Natural killer cell (primary cell): ENCODE results near the gene ILK. TPM values are rescaled to one million over a fixed set of nuclear protein-coding genes. Genes with fewer than 3 reads are reported as not detected.

Source experiments
- ATAC-seq, 3 donors: fragments of 150-1000 bp in 2 of 3; fragments of 200-7000 bp in 1 of 3; cut with Tn5 transposase; 1 replicate in 1 of 3; 2 replicates in 2 of 3; pipeline ENCODE4 v1.10.0; 2021; ENCODE audit warnings: mild to moderate bottlenecking in 2 of 3, moderate library complexity in 2 of 3
- DNase-seq, 2 donors: peaks; one replicate each; pipeline versions ENCODE4 v3.0.0 to v3.0.0-alpha.2; 2013 to 2021; ENCODE audit warnings: mixed read lengths in 1 of 2
- H3K27ac ChIP-seq: one replicate; pipeline ENCODE4 v1.5.1; 2013; ENCODE audit warnings: mild to moderate bottlenecking, low read length
- H3K27me3 ChIP-seq: one replicate; pipeline ENCODE4 v1.6.1; 2013; ENCODE audit warnings: low read length; ENCODE audit not compliant: control insufficient read depth, insufficient read depth
- H3K36me3 ChIP-seq: one replicate; pipeline ENCODE4 v1.6.1; 2013; ENCODE audit warnings: low read length; ENCODE audit not compliant: control insufficient read depth, insufficient read depth
- H3K4me1 ChIP-seq: one replicate; pipeline ENCODE4 v1.6.1; 2013; ENCODE audit warnings: low read length; ENCODE audit not compliant: control insufficient read depth, insufficient read depth
- H3K4me3 ChIP-seq: one replicate; pipeline ENCODE4 v1.5.1; 2013; ENCODE audit warnings: low read length
- H3K9me3 ChIP-seq: one replicate; pipeline ENCODE4 v1.6.1; 2013; ENCODE audit warnings: low read length; ENCODE audit not compliant: control insufficient read depth, insufficient read depth
- H3K27ac Mint-ChIP-seq, 2 donors: one replicate each; pipeline ENCODE4 v1.8.0; 2022; ENCODE audit warnings: mild to moderate bottlenecking in 2 of 2, mixed read lengths in 2 of 2, moderate library complexity in 1 of 2
- H3K27me3 Mint-ChIP-seq, 2 donors: one replicate each; pipeline ENCODE4 v1.8.0; 2022; ENCODE audit warnings: low read depth in 2 of 2, mixed read lengths in 2 of 2
- H3K36me3 Mint-ChIP-seq: one replicate; pipeline ENCODE4 v1.8.0; 2022; ENCODE audit warnings: mixed read lengths
- H3K4me1 Mint-ChIP-seq, 2 donors: one replicate each; pipeline ENCODE4 v1.8.0; 2022; ENCODE audit warnings: mixed read lengths in 2 of 2
- H3K4me3 Mint-ChIP-seq: one replicate; pipeline ENCODE4 v1.8.0; 2022; ENCODE audit warnings: mild to moderate bottlenecking, moderate library complexity, mixed read lengths
- H3K9me3 Mint-ChIP-seq, 2 donors: one replicate each; pipeline ENCODE4 v1.8.0; 2022; ENCODE audit warnings: mixed read lengths in 2 of 2
- CTCF ChIP-seq: fragments of 200-600 bp; IDR thresholded peaks from one replicate; pipeline ENCODE4 v1.8.0; 2022; ENCODE audit warnings: antibody characterized with exemption
- WGBS: methylation state at CpG from one replicate; pipeline ENCODE4 v1.1.7; 2013; ENCODE audit warnings: missing lambda C conversion rate; ENCODE audit not compliant: insufficient coverage; 5-methylcytosine and 5-hydroxymethylcytosine counted together
- intact Hi-C: fragments of 100-400 bp; cut with micrococcal nuclease; formaldehyde crosslinking; loops from one replicate; pipeline ENCODE4 v1.14.2; 2022
- total RNA-seq, 4 donors: library from RNA; stranded (reverse); fragments of 120-200 nt in 1 of 4; gene quantifications; one replicate each; pipeline versions ENCODE4 v1.2.3 to v1.2.4, GENCODE V29; 2013 to 2022

ILK gene
- total RNA-seq, 3 donors from 2014 or later (not counting 1 experiment from before 2014, with no cell fraction given): 109 to 145 (median 142) TPM

GRCh38 chr11:6636480-6636879 lies 32.9 kb downstream of the ILK start:
- Histone ChIP-seq H3K4me1 (peaks cover 12% of the 10 kb centered on the region), H3K9me3 (no peaks in the 10 kb centered on the region), H3K4me3 (no peak overlapping the region), H3K27me3 (no peaks in the 10 kb centered on the region), H3K36me3 (no peaks in the 10 kb centered on the region), H3K27ac (no peak overlapping the region)
- Mint-ChIP-seq H3K27me3 (no peaks in the 10 kb centered on the region), H3K9me3 (no peaks in the 10 kb centered on the region), H3K4me1 (no peaks in the 10 kb centered on the region), H3K4me3 (no peak overlapping the region), H3K27ac (no peak overlapping the region), H3K36me3 (no peaks in the 10 kb centered on the region)
- DNase-seq: no peak
- 82% methylated on average over 3 of the region's 3 CpGs for WGBS
- TF ChIP-seq CTCF: no peak
- intact Hi-C loops: no loop called here
- ATAC-seq: no peak

GRCh38 chr11:6637871-6638270 lies 34.3 kb downstream of the ILK start:
- no peak overlapping the region for H3K4me3 ChIP-seq
- TF ChIP-seq CTCF: no peak
- WGBS: 82% methylated on average over 2 of the region's 3 CpGs
- no peak overlapping the region for H3K27ac ChIP-seq
- H3K4me1 ChIP-seq: peaks cover 12% of the 10 kb centered on the region
- no peak for ATAC-seq
- Mint-ChIP-seq H3K4me3 (no peak overlapping the region), H3K9me3 (no peaks in the 10 kb centered on the region), H3K27ac (no peak overlapping the region), H3K27me3 (no peaks in the 10 kb centered on the region), H3K4me1 (no peaks in the 10 kb centered on the region), H3K36me3 (no peaks in the 10 kb centered on the region)
- intact Hi-C loops: no loop called here
- no peak for DNase-seq
- H3K27me3 ChIP-seq: no peaks in the 10 kb centered on the region
- no peaks in the 10 kb centered on the region for H3K36me3 ChIP-seq
- no peaks in the 10 kb centered on the region for H3K9me3 ChIP-seq

GRCh38 chr11:6638429-6638828 lies 34.9 kb downstream of the ILK start:
- H3K4me3 ChIP-seq: no peak overlapping the region
- no peak overlapping the region for H3K27ac Mint-ChIP-seq
- no peaks in the 10 kb centered on the region for H3K9me3 Mint-ChIP-seq
- peaks cover 12% of the 10 kb centered on the region for H3K4me1 ChIP-seq
- ATAC-seq (no peak), DNase-seq (no peak)
- H3K27me3 Mint-ChIP-seq: no peaks in the 10 kb centered on the region
- no peaks in the 10 kb centered on the region for H3K36me3 Mint-ChIP-seq
- H3K9me3 ChIP-seq: no peaks in the 10 kb centered on the region
- intact Hi-C loops: no loop called here
- H3K4me3 Mint-ChIP-seq: no peak overlapping the region
- H3K27me3 ChIP-seq: no peaks in the 10 kb centered on the region
- no peaks in the 10 kb centered on the region for H3K36me3 ChIP-seq
- WGBS: 92% methylated on average over 4 of the region's 4 CpGs
- no peak overlapping the region for H3K27ac ChIP-seq
- H3K4me1 Mint-ChIP-seq: no peaks in the 10 kb centered on the region
- no peak for TF ChIP-seq CTCF
